GM18868 (cell line): ENCODE data around the gene FAP.

Experiments
- ATAC-seq: cut with Tn5 transposase; IDR thresholded peaks from one replicate; pipeline ENCODE4 v1.9.1; 2021; ENCODE audit warnings: mild to moderate bottlenecking, moderate library complexity; ENCODE audit not compliant: unreplicated experiment

Gene FAP

DNA sequence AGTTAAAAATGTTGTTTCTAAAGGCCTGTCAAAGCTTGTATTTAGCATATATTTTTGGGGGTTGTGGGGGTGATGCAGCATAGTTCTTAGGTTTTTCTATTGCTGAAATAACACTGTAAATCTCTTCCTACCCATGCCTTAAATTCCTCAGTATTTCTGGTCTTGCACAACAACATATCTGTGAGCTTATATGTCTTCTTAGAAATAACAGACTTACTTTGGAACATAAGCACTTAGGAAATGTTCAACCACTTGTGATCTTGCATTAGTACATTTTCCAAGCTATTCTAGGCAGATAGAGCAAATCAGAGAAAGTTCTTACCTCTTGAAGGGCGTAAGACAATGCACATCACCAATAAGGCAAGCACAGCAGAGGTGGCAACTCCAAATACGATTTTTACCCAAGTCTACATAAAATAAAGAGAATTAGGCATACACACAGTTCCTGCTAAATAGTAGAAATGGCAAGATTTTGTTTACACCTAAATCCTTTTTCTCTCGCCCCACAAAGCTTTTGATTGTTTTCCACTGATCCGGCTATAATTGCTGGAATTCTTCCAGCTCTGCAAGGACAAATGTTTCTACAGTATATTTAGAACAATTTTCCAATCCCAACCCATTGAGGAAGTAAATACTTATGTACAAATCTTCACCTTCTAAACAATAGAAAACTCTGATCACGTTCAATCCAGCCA is 512 bp downstream of the FAP start:
- no peak for ATAC-seq

DNA sequence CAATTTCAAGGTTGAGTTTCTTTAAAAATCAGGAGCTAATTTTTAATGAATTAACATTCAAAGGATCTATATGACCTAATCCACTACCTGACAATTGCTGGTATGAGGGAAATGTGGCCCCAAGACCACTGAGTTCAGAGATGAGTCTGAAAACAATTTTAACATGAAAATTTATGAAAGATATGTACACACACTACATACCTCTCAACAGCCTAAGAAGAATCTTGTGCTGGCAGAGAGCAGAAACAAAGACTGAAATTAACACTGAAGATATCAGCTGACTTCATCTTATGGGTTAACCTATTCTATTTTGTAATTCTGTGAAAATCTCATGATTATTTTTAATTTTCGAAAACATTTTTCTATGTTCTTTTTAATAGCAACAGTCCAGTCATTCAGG is 1.7 kb downstream of the FAP start:
- no peak for ATAC-seq

DNA sequence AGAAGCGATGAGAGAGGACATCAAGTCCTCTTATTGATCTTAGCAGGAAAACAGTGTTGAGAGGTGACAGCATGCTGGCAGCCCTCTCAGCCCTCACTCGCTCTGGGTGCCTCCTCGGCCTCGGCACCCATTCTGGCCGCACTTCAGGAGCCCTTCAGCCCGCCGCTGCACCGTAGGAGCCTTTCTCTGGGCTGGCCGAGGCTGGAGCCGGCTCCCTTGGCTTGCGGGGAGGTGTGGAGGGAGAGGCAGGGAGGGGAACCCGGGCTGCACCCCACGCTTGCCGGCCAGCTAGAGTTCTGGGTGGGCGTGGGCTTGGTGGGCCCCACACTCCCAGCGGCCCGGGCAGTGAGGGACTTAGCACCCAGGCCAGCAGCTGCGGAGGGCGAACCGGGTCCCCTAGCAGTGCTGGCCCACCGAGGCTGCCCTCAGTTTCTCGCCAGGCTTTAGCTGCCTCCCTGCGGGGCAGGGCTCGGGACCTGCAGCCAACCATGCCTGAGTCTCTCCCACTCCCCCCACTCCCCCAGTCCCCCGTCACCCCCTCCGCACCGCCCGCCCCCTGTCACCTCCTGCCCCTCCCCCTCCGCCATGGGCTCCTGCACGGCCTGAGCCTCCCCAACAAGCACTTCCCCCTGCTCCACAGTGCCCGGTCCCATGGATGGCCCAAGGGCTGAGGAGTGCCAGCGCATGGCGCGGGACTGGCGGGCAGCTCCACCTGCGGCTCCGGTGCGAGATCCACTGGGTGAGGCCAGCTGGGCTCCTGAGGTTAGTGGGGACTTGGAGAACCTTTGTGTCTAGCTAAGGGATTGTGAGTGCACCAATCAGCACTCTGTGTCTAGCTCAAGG is 8.4 kb downstream of the FAP start:
- no peak for ATAC-seq

DNA sequence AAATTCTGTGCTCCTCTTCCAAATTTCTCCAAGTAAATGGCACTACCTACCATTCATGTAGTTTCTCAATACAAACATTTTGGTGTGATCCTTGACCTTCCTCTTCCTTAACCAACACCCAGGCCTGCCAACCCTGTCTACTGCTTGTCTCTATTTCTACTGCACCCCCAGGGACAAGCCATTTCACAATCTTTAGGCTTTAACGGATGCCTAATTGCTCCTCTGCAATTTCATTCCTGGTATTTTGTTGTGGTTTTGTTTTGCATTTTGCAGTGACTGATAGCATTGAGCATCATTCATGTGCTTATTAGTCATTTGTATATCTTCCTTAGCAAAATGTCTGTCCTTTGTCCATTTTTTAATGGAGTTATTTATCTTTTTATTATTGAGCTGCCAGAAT is 10.0 kb downstream of the FAP start:
- no peak for ATAC-seq

DNA sequence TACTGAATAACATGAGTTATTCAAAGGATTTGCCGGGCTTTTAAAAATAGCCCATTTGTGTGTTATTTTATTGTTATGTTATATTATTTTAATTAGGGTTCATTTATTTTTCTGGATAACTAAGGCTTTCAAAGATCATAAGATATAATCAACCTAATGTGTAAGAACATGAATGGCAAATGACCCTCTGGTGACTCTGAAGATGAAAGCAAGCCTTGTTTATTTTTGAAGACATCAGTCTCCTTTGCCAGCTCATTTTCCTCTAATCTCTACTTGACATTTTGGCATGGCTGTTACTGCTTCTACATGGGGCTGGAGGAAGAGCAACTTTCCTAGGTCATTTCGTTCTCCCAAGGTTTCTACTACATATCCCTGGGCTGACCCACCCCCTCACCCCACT is 10.6 kb downstream of the FAP start:
- no peak for ATAC-seq

DNA sequence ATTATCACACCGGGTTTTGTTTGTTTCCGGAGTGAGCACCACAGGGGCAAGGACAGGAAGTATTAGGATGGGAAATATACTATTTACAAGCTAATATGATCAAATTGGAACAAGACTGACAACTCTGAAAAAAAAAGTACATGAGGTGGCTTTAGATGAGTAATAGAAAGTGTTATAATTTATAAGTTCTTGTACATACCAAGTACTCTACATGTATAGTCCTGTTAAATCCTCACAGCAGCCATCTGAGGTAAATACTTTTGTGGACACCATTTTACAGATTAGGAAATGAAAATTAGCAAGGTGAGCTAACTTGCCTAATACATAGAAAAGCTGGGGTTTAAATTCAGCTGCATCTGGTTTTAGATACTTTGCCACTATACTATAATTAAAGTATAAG is 11.2 kb downstream of the FAP start:
- ATAC-seq = no peak

DNA sequence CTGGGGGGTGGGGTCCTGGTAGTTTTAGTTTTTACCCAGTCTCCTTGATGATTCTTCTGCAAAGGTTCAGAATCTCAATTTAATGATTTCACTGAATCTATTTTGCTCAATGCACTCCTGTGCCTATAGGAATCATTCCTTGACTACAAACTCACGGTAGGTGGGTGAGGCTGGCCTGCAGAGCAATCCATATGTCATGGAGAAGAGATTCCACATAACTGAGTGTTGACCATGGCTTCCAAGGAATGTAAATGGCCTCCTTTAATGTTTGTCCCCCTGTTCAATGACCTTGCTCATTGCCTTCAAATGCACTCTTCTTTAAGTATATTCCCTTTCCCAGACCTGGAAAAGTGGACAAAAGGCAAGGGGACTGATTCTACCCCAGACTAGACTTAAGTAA is 12.5 kb downstream of the FAP start:
- ATAC-seq = no peak

DNA sequence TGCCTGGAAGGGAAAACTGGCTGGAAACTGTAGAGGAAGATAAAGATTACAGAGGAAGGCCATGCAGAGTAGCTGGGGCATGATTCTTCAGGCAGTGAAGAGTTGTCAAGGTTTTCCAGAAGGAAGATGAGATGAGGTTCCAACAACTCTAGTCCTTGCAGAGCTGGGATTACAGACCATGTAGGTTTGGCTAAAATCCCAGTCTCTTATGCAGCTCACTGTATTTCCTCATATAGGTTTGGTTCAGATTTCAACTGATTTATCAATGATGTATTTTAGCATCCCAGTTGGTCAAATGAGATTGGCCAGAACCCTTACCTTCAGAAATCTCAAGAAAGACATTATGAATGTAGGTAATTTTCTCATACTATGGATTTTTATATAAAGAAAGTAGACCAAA is 16.4 kb downstream of the FAP start:
- ATAC-seq = no peak

DNA sequence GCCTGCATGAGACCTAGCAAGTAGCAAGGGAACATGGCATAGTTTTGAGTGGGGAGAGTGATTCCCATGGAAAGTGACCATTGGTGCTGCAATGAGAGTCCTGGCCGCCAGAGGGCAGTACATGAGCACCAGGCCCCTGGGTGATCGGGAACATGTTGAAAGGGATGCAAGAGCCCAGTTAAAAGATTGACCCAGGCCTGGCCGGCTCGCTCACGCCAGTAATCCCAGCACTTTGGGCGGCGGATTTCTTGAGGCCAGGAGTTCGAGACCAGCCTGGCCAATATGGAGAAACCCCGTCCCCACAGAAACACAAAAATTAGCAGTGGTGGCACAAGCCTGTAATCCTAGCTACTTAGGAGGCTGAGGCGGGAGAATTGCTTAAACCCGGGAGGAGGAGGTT is 22.2 kb downstream of the FAP start:
- ATAC-seq = peak; percentile 96

DNA sequence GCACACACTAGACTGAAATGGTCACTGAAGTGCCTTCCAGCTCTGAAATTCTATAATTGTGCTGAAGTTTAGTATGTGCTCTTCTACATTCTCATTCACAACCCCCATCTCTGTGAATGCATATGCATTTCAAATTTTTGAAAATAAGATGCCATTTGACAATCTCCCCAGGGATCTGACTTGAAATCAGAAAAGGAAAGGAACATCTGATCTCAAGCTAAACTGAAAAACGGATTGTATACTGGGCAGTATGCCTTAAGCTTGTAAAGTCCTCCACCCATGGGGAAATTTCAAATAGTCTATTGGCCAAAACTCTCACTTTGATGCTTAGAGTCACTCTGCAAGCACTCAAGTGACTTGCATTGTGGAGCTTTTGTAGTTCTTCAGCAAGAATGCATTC is 22.9 kb downstream of the FAP start:
- no peak for ATAC-seq

DNA sequence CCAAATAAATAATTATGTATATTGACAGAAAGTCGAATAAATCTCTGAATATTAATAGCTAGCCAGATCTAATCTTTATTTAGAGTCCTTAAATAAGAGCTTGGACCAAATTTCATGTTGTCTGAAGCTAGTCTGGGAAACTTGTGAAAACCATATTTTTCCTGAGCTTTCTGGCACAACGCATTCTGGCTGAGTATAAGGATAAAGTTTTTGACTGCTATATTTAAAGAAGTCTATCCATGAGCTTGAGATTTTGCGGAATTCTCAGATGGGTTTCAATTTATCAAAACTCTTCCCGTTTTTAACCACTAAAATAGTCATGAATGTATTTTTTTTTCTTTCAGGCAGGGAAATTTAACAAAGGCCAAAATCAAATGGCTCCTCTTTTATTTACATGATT is 23.8 kb downstream of the FAP start:
- ATAC-seq = no peak

DNA sequence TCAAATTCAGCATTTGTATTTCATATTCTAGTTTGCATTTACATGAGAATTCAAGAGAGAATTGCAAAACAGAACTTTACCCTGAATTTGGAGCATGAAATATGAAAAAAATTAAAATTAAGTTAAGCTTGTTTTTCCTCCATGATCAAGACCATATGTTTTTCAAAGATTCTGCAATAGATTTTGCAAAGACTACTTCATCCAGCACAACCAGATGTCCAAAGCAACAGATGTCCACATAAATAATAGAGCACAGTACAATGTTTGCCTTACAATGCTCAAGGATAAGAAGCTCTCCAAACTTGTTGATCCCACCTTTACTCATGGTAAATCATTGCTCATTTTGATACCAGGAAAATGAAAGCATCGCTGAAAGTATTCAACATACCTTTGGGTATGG is 25.6 kb downstream of the FAP start:
- no peak for ATAC-seq

DNA sequence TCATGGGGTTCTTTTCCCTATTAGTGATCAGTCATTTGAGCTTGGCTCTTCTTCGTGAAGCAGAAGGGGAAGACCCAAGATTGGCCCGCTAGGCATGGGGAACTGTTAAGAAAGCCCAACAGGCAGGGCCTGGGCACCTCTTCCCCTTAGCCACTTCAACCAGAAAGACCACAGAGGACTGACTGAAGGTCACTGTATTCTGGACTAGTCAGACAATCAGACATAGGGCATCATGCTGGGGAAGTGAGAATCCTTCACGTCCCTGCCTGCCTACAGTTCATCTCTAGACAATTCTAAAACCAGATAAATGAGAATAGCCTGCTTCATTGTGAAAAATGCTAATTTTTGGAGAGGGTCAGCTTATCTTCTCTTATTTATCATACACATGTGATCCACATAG is 28.1 kb downstream of the FAP start:
- no peak for ATAC-seq

DNA sequence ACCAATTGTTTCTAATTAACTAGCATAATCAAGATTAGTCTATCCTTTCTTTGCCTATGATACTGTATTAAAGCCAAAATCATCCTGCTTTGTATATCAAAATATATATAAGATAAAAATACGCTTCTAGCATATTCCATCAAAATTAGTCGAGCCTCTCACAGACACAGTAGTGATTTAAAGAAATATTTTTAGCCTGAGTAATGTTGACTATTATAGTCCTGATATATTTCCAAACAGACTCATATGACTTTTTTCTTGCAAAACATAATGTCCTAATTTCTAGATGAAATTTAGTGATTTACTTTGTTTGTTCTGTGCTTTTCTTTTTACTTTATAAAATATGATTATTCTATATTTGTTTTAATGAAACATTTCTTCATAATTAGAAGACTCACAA is 30.9 kb downstream of the FAP start:
- no peak for ATAC-seq

DNA sequence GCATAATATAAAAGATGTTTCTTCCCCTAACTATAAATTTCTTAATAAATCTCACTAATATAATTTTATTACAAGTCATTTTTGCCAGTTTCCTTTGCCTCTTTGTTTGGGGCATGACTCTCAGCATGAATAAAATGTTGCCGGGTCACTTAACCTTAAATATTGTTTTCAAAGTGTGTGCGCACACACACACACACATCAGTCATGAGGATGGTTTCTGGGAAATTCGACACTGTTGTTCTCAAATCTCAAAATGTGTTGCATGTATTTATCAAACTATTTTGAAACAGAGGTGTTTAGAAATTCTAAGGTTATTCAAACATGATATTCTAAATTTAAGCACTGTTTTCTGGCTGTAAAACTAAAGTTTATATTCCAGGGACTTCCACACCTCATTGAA is 31.5 kb downstream of the FAP start:
- ATAC-seq = no peak

DNA sequence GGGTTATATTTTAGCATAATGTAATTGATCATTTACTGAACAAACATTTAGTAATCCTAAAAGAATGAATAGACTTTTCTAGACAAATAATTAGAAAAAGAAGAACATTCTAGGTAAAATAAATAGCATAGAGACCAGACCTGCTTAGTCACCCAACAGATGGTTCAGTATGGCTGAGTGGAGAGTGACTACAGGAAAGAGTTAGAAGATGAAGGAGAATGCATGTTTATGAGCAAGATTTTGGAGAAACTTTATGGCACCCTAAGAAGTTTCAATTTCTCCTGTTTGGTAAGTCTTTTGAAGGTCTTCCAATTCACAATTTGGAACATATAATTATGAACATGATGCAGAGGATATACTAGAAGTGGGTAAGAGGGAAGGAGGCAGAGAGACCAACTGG is 32.9 kb downstream of the FAP start:
- ATAC-seq = no peak

DNA sequence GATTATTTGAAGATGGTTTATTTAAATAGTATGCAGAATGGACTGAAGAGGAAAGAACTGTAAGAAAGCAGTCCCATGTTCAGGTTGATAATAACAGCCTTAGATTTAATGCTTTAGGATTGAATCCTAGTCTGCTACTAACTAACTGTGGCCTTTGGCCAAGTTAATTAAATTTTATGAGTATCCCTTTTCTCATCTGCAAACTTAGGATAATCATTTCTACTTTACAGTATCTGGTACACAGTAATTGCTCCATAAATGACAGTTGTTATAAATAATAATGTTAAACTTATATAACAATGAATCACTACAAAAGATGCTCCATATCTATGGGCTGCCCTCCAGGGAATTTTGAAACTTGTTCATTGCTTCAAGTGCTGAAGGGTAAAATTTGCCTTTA is 41.0 kb downstream of the FAP start:
- no peak for ATAC-seq

DNA sequence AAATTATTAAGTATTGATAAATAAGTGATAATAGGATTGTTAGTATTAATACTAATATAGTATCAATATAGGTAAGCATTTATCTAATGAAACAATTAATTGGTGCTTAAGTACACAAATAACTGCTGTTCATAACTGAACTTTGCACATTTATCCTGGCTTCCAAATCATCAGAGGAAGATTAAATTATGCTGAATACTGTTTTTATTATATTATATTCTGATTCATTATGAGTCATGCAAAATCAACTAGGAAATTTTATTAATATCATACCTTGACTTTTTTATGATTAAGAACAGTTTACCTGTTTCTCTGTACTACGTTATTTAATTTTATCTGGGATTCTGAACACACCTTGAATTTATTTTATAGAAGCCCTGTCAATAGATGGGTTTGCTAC is 42.6 kb downstream of the FAP start:
- ATAC-seq = no peak

DNA sequence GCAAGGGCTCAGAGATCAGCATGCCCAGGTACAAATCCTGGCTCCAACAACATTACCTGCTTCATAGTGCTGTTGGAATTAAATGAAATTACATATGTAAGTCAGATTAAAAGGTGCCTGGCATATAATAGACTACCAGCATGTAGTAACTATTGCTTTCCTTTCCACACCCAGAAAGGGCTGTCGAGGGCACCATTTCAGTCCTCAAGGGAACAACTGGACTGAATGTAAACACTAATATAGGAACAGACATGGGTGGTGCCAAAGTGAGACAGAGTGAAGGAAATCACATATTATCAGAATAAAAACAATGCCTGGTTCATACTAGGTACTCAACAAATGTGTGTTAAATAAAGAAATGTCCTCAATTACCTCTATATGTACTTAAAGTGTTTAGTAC is 43.3 kb downstream of the FAP start:
- ATAC-seq = no peak

DNA sequence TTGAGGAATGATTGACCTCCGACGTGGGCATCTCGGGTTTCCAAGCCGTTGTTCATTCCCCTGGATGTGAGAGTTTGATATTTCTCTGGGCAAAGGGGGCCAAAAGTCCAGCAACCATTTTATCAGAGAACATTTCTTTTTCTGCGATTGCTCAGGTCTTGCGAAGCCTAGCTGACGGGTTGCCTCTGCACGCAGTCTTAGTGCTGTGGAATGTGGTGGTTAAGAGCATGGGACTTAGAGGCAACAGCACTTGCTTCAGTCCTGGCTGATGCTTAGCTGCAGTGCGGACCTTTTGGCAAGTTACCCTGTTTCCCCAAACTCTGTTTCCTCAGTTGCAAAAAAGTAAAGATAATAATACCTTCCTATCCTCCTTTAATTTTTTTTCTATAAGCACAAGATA is 45.0 kb downstream of the FAP start:
- no peak for ATAC-seq

DNA sequence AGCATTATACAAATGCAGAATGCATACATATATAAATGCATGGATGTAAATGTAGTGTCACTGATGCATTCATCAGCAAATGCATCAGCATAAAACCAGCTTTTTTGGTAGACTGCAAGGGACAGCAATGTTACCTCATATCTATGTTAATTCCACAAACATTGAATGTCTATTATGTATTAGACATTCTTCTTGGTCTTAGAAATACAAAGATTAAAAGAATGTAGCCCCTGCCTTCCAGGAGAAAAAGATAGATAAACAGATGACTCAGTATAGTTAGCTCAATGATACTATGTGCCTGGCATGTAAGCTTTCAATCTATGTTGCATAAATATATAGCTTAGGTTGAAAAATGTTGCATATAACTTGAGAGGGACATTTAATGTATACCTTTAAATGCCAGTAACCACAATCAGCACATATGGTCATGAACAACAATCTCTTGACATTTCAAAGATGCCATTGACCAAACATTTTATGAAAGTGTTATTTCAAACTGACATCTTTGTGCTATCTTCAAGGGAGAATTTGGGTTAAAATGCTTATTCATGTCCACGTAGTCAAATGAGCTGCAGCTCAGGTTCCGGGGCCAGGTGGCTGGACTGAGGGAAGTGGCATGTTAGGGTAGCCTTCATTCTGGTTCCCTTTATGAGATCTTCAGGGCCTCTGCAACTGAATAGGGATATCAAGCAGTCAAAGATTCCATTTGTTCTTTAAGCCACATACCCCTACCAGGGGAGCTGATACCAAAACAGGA is 46.0 kb downstream of the FAP start:
- ATAC-seq = no peak

DNA sequence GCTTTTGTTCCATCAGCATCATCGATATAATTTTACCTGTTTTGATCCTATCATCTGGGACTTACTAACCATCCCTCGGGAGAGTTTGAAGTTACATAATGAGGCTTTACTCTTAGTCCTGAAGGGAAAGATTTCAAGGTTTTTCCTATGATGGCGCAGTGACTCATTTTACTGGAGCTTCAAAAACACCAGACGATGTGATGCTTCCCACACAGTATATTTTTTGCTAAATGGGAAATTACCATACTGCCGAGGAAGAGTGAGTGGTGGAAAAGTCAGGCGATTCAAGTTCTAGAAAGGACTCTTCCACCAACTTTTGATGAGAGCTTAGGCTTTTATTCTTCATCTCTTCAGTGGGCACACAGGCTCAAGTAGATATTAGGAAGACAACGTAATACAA is 46.6 kb downstream of the FAP start:
- ATAC-seq = no peak
